ENCODE measurements around the gene CRYGA. TPM values are rescaled to one million over a fixed set of nuclear protein-coding genes. Genes with fewer than 3 reads are reported as not detected.
"Not testable (repeated sequence)": the region's sequence is repeated elsewhere in the genome, so short reads cannot be mapped to it uniquely, and the experiment has no call there.

The CRYGA gene
- total RNA-seq, 1 experiment from 2014 or later = not detected

DNA sequence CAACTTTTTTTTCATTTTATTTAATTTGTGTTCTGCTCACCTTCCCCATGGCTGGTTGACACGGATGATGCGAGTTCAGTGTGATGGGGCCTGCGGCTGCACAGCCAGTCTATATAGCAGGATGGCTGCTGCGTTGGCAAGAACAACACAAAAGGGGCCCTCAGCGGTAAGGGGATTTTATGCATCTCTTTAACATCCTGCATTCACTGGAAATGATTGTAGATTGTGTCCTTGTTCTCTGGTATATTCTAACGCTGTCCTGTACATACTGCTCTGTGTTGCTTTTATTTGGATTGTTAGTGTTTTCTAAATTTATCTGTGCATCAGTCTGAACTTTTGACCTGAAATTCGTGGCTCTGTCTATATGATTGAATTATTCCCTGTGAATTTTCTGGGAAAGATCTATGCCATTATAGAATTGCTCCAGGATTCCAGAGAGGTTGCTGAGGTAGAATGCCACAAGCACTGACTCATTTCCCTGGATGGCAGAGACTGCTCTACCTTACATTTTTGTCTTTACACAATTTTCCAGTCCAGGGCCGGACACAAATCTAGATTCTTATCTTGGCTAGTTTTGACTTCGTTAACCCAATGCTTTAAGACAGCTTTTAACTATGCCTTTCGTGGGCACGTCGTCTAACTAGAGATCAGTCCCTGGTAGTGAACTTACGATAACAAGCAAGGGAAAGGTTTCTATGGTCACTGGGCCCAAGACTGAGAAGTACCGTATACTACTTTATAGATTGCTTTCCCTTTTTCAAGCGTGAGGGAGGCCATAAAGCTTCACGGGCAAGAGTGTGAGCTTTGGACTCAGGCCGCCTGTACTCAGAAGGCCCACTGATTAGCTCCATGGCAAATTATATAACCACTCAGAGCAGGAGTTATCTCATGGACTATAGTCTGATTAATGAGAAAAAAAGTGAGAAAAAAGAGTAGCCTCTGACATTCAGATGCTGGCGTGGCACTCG is 33.4 kb downstream of the CRYGA start, which contains the start of gene CRYGC:
CRYGC (minus strand) TSS at position 85 of the 968 bp plus-strand sequence; CDS start at position 49, 36 bp downstream.
- intact Hi-C loops (cut with micrococcal nuclease; ENCODE audit: unreplicated experiment) = no loop called here
- no peak within 1 kb of the TSS for H3K4me3 Mint-ChIP-seq (ENCODE audit: low read depth, unreplicated experiment)
- no peaks in the 10 kb centered on the region for H3K27me3 Mint-ChIP-seq (ENCODE audit: unreplicated experiment)
- TF ChIP-seq, protein P1, sequence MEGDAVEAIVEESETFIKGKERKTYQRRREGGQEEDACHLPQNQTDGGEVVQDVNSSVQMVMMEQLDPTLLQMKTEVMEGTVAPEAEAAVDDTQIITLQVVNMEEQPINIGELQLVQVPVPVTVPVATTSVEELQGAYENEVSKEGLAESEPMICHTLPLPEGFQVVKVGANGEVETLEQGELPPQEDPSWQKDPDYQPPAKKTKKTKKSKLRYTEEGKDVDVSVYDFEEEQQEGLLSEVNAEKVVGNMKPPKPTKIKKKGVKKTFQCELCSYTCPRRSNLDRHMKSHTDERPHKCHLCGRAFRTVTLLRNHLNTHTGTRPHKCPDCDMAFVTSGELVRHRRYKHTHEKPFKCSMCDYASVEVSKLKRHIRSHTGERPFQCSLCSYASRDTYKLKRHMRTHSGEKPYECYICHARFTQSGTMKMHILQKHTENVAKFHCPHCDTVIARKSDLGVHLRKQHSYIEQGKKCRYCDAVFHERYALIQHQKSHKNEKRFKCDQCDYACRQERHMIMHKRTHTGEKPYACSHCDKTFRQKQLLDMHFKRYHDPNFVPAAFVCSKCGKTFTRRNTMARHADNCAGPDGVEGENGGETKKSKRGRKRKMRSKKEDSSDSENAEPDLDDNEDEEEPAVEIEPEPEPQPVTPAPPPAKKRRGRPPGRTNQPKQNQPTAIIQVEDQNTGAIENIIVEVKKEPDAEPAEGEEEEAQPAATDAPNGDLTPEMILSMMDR (IDR thresholded peaks at IDR 0.05; ENCODE audit: unreplicated experiment) = no peak
- peaks cover 11% of the 10 kb centered on the region for H3K4me1 Mint-ChIP-seq (ENCODE audit: low read depth, unreplicated experiment)
- H3K27ac Mint-ChIP-seq (ENCODE audit: unreplicated experiment) = no peak within 1 kb of the TSS
- CTCF ChIA-PET = interaction anchor here (0.6 to 0.8 kb wide), 2 partner anchors 18 to 25 kb away, joined by 3 to 4 read pairs; no protein-coding TSS in a partner anchor
- no peaks in the 10 kb centered on the region for H3K9me3 Mint-ChIP-seq (ENCODE audit: low read depth, unreplicated experiment)
- BruUV-seq (replicated peaks) = no TSS peak
- DNase-seq = no peak
- H3K36me3 Mint-ChIP-seq (ENCODE audit: insufficient read depth, unreplicated experiment) = no peaks in the 10 kb centered on the region

DNA sequence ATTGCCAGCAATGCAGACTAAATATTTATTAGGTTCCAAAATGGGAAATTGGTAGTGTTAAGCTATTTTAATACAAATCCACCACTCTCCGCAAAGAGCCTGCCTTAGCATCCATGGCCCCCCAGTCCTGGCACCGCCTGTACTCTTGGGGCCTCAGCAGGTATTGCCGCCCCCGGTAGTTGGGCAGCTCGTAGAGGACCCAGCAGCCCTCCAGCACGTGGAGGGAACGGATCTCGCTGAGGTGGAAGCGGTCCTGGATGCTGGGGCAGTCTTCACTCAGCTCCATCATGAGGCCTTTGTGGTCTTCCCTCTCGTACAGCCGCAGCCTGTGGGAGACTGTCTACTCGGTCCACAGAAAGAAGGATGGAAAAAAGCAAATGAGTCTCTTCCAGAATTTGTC is 35.3 kb downstream of the CRYGA start:
- CTCF ChIA-PET = no interaction called here
- TF ChIP-seq, protein P1 (IDR thresholded peaks at IDR 0.05; ENCODE audit: unreplicated experiment) = no peak
- H3K27me3 Mint-ChIP-seq (ENCODE audit: unreplicated experiment) = no peaks in the 10 kb centered on the region
- no peak overlapping the region for H3K4me3 Mint-ChIP-seq (ENCODE audit: low read depth, unreplicated experiment)
- no peak overlapping the region for H3K27ac Mint-ChIP-seq (ENCODE audit: unreplicated experiment)
- peaks cover 11% of the 10 kb centered on the region for H3K4me1 Mint-ChIP-seq (ENCODE audit: low read depth, unreplicated experiment)
- no peak for DNase-seq
- intact Hi-C loops (cut with micrococcal nuclease; ENCODE audit: unreplicated experiment) = no loop called here
- no peaks in the 10 kb centered on the region for H3K36me3 Mint-ChIP-seq (ENCODE audit: insufficient read depth, unreplicated experiment)
- no TSS peak for BruUV-seq (replicated peaks)
- H3K9me3 Mint-ChIP-seq (ENCODE audit: low read depth, unreplicated experiment) = no peaks in the 10 kb centered on the region

GRCh38 chr2:208127090-208127489 is 36.3 kb downstream of the CRYGA start:
- intact Hi-C loops (cut with micrococcal nuclease; ENCODE audit: unreplicated experiment) = no loop called here
- H3K9me3 Mint-ChIP-seq (ENCODE audit: low read depth, unreplicated experiment) = no peaks in the 10 kb centered on the region
- H3K27ac Mint-ChIP-seq (ENCODE audit: unreplicated experiment) = no peak overlapping the region
- BruUV-seq (replicated peaks) = no TSS peak
- no peaks in the 10 kb centered on the region for H3K27me3 Mint-ChIP-seq (ENCODE audit: unreplicated experiment)
- CTCF ChIA-PET = no interaction called here
- peaks cover 11% of the 10 kb centered on the region for H3K4me1 Mint-ChIP-seq (ENCODE audit: low read depth, unreplicated experiment)
- TF ChIP-seq, protein P1 (IDR thresholded peaks at IDR 0.05; ENCODE audit: unreplicated experiment) = no peak
- DNase-seq = no peak
- no peaks in the 10 kb centered on the region for H3K36me3 Mint-ChIP-seq (ENCODE audit: insufficient read depth, unreplicated experiment)
- no peak overlapping the region for H3K4me3 Mint-ChIP-seq (ENCODE audit: low read depth, unreplicated experiment)

DNA sequence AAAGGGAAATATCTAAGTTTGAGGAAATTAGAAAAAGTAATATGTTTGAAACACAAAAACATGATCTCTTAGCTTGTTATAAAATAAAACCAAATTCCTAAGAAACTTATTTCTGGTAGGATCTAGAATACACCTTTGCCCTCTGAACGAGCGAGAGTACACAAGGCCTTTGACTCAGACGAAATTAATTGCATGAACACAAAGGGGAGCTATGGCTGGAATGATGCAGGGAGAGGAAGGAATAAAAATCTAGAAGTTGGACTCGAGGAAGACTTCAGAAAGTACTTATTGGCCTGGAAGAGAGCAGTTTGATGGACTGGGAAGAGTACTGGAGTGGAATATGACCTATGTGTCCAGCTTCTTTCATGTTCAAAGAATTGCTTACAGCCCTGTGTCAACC is 38.1 kb downstream of the CRYGA start:
- no peak for DNase-seq
- CTCF ChIA-PET = interaction anchor here (0.7 kb wide), 2 partner anchors 1166 to 1330 kb away, joined by 3 read pairs; no protein-coding TSS in a partner anchor
- no TSS peak for BruUV-seq (replicated peaks)
- Mint-ChIP-seq H3K27ac (ENCODE audit: unreplicated experiment) (no peak overlapping the region), H3K9me3 (ENCODE audit: low read depth, unreplicated experiment) (no peaks in the 10 kb centered on the region), H3K4me1 (ENCODE audit: low read depth, unreplicated experiment) (peaks cover 5% of the 10 kb centered on the region), H3K36me3 (ENCODE audit: insufficient read depth, unreplicated experiment) (no peaks in the 10 kb centered on the region), H3K4me3 (ENCODE audit: low read depth, unreplicated experiment) (no peak overlapping the region), H3K27me3 (ENCODE audit: unreplicated experiment) (no peaks in the 10 kb centered on the region)
- TF ChIP-seq, protein P1 (IDR thresholded peaks at IDR 0.05; ENCODE audit: unreplicated experiment) = no peak
- intact Hi-C loops (cut with micrococcal nuclease; ENCODE audit: unreplicated experiment) = no loop called here

- CTCF ChIA-PET = interaction anchor here (0.6 kb wide), 1 partner anchor 52 kb away, joined by 5 read pairs; no protein-coding TSS in a partner anchor
- DNase-seq; H3K4me1 Mint-ChIP-seq (ENCODE audit: low read depth, unreplicated experiment); intact Hi-C loops (cut with micrococcal nuclease; ENCODE audit: unreplicated experiment); H3K27me3 Mint-ChIP-seq (ENCODE audit: unreplicated experiment); H3K9me3 Mint-ChIP-seq (ENCODE audit: low read depth, unreplicated experiment); H3K36me3 Mint-ChIP-seq (ENCODE audit: insufficient read depth, unreplicated experiment); BruUV-seq (replicated peaks); H3K4me3 Mint-ChIP-seq (ENCODE audit: low read depth, unreplicated experiment); H3K27ac Mint-ChIP-seq (ENCODE audit: unreplicated experiment): not testable (repeated sequence)
Observed at GRCh38 chr2:208124013-208124715, 39.2 kb downstream of the CRYGA start, which contains the start of gene CRYGD. Gene CRYGD, minus strand, starts transcription at chr2:208124524. Its CDS starts 51 bp downstream, at chr2:208124473.

Measured in Calu3 (cell line).